CD4-positive, alpha-beta T cell treated with Interleukin-6 at 100 ng/mL for 8 hours (primary cell): ENCODE measurements around the gene CCDC38.

Source experiments
- DNase-seq: peaks from one replicate; pipeline ENCODE4 v3.0.0-alpha.2; 2020; ENCODE audit warnings: mixed read lengths, low spot score

CCDC38 gene

GRCh38 chr12:95960241-95960640 lies 17.8 kb upstream of the CCDC38 start:
- DNase-seq, result no peak

DNA sequence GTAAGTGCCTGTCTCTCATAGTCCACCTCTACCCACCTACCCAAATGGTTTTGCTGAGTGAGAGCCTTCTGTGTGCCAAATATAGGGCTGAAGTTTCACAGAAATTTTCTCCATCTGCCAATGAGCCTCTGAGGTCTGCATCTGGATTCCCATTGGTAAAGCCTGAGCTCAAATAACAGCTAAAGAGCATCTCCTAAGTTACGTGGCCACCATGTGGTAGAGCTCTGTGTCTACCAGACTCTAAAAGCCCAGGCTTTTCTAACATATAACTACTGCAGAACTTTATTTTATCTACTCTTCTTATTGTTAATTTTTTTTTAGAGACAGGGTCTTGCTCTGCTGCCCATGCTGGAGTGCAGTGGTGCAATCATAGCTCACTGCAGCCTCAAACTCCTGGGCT lies 16.7 kb upstream of the CCDC38 start:
- no peak for DNase-seq

DNA sequence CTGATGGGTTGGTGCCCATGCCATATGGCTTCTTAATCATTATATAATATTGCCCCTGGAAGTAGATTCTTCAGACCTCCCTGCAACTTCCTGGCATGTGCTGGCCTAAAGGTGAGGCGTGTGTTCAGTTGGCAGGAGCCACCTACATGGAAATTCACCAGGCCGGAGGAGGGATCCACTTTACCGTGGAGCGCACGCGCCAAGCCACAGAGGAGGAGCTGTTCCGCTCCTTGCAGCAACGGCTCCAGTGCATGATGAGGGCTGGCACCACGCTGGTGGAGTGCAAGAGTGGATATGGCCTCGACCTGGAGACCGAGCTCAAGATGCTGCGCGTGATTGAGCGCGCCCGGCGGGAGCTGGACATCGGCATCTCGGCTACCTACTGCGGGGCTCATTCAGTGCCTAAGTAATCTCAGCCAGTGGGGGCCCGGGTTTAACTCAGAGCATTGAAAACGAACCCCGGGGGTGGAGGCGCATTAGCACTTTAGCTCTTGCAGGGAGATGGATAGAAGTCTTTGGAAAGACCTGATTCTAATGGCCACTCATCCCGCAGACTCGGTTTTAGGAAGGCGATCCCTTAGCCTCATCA lies 14.2 kb upstream of the CCDC38 start:
- no peak for DNase-seq

DNA sequence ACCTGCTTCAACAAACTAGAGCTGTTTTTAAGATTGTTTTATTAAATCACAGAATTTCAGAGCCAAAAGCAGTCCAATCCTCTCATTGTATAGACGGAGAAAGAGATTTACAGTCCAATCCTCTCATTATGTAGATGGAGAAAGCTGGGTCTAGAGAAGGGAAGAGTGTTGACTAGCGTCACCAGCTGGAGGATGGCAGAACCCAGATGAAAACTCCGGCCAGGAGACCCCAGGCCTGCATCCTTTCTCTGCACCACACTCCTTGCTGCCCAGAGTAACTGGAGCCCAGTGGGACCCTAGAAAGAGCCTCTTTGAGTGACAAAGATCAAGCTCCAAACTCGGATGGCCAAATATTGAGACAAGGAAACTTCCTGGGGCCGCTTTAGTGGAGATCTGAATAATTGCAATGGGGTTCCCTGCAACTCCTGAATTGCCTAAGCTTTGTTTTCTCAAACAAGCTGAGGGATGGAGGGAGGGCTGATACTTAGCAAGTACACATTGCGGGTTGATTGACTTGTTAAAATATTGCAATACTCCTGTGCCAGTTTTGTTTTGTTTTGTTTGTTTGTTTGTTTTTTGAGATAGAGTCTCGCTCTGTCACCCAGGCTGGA lies 13.2 kb upstream of the CCDC38 start:
- no peak for DNase-seq

DNA sequence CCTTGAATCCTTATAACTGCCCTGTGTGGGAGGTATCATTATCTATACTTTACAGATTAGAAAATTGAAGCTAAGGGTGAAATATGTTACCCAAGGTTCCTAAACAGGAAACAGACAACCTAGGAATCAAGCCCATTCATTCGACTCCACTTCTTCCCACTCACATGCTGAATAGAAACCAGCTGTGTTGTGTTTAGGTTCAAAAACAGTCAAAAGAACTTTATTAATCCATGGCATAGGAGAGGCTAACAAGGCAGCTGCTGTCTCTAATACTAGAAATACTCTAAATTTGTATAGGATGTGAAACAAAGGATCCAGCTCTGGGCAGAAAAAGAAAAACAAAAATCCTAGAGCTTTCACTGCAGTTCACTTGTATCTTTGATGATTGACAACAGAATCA lies 10.6 kb upstream of the CCDC38 start:
- no peak for DNase-seq

DNA sequence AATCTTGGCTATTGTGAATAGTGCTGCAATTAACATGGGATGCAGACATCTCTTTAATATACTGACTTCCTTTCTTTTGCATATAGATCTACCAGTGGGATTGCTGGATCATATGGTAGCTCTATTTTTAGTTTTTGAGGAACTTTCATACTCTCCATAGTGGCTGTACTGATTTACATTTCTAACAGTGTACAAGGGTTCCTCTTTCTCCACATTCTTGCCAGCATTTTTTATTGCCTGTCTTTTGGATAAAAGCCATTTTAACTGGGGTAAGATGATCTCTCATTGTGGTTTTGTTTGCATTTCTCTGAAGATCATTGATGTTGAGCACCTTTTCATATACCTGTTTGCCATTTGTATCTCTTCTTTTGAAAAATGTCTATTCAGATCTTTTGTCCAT lies 9.1 kb upstream of the CCDC38 start:
- no peak for DNase-seq

DNA sequence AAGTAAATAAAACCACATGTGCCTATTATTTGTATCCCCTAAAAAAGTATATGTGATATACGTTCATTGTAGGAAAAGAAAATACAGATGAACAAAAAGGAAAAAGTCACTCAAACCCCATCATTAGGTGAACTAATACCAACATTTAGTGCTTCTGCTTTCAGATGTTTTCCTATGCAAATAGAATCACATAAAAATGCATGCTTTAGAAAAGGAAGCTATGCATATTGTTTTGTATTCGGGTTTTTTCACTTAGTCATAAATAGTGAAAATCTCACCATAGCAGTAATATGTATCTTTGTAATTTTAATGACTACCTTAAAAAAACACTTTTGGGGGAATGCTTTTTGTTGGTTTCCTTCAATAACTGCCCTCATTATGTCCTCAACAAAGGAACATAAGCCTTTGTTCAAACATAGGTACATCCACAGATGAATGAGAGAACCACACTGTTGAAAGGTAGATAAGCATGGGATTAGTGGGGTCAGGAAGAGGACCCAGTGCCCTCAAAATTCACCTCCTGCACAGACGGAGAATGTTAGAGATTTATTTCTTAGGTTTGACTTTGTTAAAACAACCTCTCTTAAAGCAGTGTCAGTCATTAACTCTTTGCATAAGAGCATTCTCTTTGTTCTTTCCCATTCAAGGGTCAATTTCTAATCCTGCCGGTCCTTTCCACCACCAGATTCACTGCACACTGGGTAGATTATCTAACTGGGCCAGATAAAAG lies 7.2 kb upstream of the CCDC38 start:
- no peak for DNase-seq

- no peak for DNase-seq
Measured at GRCh38 chr12:95944108-95944704, 1.8 kb upstream of the CCDC38 start.

GRCh38 chr12:95943330-95943842 lies 972 bp upstream of the CCDC38 start, which contains the start of gene AMDHD1:
Gene AMDHD1, plus strand, starts transcription at chr12:95943331. Its CDS starts 68 bp downstream, at chr12:95943399.
- peak; percentile 44 for DNase-seq

DNA sequence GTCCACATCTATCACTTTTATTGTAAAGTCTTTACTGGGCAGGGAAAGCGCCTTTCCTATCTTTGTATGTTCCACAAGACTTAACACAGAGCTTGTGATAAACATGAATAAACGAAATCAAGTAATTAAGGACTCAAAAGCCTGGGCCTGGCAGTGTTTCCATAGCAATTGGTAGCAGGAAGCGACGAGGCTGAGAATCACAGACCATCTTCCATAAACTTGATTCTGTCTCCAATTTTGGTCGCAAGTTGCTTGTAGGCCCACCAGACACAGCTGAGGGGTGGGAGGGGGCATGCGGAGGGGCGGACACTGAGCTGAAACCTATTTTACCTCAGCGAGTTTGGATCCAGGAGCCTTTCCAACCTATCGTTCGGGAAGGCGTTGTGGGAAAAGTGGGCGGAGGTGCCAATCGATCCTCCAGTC lies 302 bp downstream of the CCDC38 start:
- DNase-seq, result peak; percentile 5

DNA sequence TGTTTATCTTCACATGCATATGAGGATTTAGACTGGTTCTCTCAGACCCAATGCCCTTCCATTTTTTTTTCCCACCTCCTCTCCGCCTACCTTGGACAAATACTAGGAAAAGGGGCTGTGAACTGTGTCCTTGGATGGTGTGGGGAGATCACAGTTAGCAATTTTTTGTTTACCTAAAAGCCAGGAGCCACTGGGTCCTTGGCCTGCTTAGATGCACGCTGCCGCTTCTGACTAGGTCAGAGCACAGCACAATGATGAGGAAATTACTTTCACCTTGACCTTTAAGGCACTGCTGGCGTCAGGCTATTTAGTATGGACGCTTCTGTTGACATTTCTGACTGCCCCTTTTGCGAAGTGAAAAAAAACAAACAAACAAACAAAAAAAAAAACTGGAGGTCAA lies 1.9 kb downstream of the CCDC38 start:
- DNase-seq, result no peak

GRCh38 chr12:95922231-95922630 lies 20.2 kb downstream of the CCDC38 start:
- no peak for DNase-seq

DNA sequence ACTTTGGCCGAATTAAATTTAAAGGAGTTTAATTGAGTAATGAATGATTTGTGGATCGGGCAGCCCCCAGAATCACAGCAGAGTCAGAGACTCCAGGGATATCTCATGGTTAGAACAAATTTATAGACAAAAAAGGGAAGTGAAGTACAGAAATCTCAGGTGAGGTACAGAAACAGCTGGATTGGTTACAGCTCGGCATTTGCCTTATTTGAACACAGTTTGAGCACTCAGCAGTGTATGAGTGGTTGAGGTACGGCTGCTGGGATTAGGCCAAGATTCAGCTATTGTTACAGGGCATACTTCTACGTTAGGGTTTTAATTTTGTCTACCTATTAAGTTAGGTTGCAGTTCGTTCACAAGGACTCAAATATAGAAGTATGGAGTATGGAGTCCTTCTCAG lies 23.3 kb downstream of the CCDC38 start:
- no peak for DNase-seq

- DNase-seq, result peak; percentile 54
Measured at GRCh38 chr12:95918194-95918993, 24.0 kb downstream of the CCDC38 start.

DNA sequence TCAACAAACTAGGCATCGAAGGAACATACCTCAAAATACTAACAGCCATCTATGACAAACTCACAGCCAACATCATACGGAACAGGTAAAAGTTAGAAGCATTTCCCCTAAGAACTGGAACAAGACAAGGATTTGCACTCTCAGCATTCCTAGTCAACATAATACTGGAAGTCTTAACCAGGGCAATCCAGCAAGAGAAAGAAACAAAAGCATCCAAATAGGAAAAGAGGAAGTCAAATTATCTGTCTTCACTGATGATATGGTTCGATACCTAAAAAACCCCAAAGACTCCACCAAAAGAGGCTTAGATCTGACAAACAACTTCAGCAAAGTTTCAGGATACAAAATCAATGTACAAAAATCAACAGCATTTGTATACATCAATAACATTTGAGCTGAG lies 32.5 kb downstream of the CCDC38 start:
- no peak for DNase-seq

GRCh38 chr12:95908573-95908972 lies 33.8 kb downstream of the CCDC38 start:
- no peak for DNase-seq

- DNase-seq, result no peak
Measured at GRCh38 chr12:95898081-95898480, 44.3 kb downstream of the CCDC38 start.

- no peak for DNase-seq
Measured at GRCh38 chr12:95896846-95897245, 45.6 kb downstream of the CCDC38 start.

DNA sequence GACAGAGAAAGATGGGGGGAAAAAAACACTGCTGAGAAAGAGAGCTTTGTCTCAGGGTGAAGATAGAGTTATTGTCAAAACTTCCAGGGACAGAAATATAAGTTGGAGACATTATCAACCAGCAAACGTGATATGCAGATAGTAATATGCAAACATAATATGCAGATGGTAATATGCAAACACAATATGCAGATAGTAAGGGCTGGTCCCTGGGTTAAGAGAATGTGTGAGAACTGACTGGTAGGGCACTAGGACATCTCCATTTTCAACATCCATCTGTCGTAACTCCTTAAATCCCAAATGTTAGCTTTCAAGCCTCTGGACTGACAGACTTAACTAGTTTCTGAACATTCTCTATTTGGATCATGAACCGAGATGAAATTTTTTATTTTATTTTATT lies 51.5 kb downstream of the CCDC38 start:
- no peak for DNase-seq

DNA sequence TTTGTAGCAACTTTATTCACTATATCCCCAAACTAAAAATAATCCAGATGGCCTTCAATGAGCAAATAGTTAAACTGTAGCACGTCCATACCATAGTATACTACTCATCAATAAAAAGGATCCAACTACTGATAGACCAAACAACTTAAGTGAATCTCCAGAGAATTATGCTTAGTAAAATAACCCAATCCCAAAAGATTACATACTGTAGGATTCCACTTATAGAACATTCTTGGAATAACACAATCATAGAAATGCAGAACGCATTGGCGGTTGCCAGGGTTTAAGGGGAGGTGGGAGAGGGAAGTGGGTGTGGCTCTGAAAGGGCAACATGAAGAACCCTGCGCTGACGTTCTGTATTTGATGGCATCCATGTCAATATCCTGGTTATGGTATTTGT lies 55.1 kb downstream of the CCDC38 start:
- DNase-seq, result no peak

- DNase-seq, result no peak
Measured at GRCh38 chr12:95884998-95885397, 57.4 kb downstream of the CCDC38 start.

DNA sequence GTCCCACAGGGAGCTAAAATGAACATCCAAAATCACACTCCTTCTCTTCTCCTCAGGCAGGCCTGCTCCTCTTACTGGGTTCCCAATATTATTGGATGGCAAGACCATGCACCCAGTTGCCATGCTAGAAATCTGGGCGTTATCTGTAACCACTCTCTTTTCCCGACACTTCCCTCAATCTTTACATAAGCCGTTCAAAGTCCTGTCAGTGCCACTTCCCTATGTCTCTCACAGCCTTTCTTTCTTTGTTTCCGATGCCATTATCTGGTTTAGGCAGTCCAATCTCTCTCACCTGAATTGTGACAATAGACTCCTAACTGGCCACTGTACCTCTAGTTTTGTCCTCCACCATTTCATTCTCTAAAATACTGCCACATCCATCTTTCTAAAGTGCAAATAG lies 59.5 kb downstream of the CCDC38 start:
- DNase-seq, result no peak
